HUES48 (cell line): Measurements from ENCODE around the gene PTGER2.

ENCODE experiments used
- H3K27ac ChIP-seq: one replicate; pipeline ENCODE4 v1.7.0; 2013; ENCODE audit warnings: low read depth, low read length, inconsistent platforms
- H3K27me3 ChIP-seq: 2 replicates; pipeline ENCODE4 v1.6.1; 2013; ENCODE audit warnings: mild to moderate bottlenecking, low read length; ENCODE audit not compliant: control insufficient read depth, insufficient read depth
- H3K36me3 ChIP-seq: 2 replicates; pipeline ENCODE4 v1.6.1; 2013; ENCODE audit warnings: low read length; ENCODE audit not compliant: control insufficient read depth, insufficient read depth
- H3K4me1 ChIP-seq: 2 replicates; pipeline ENCODE4 v1.6.1; 2013; ENCODE audit warnings: mild to moderate bottlenecking, low read length; ENCODE audit not compliant: control insufficient read depth, insufficient read depth
- H3K4me3 ChIP-seq: 2 replicates; pipeline ENCODE4 v1.5.1; 2013; ENCODE audit warnings: mild to moderate bottlenecking, low read depth, low read length
- H3K9ac ChIP-seq: 2 replicates; pipeline ENCODE4 v1.6.1; 2013; ENCODE audit warnings: mild to moderate bottlenecking, low read depth, low read length, moderate library complexity
- H3K9me3 ChIP-seq: 2 replicates; pipeline ENCODE4 v1.6.1; 2013; ENCODE audit warnings: low read length; ENCODE audit not compliant: control insufficient read depth, insufficient read depth

Gene PTGER2

GRCh38 chr14:52325126-52325525, 11.0 kb downstream of the PTGER2 start:
- Histone ChIP-seq H3K4me1 (no peaks in the 10 kb centered on the region), H3K9ac (no peak overlapping the region), H3K4me3 (no peak overlapping the region), H3K36me3 (no peaks in the 10 kb centered on the region), H3K9me3 (peaks cover 10% of the 10 kb centered on the region; the same call in 1 of the 2 replicates), H3K27me3 (no peaks in the 10 kb centered on the region), H3K27ac (no peak overlapping the region)

- no peak overlapping the region for H3K4me3 ChIP-seq
- H3K27ac ChIP-seq = no peak overlapping the region
- no peaks in the 10 kb centered on the region for H3K4me1 ChIP-seq
- H3K9ac ChIP-seq = no peak overlapping the region
- H3K27me3 ChIP-seq = no peaks in the 10 kb centered on the region
- peaks cover 10% of the 10 kb centered on the region; the same call in 1 of the 2 replicates for H3K9me3 ChIP-seq
- no peaks in the 10 kb centered on the region for H3K36me3 ChIP-seq
Measured at GRCh38 chr14:52325630-52326029, 11.5 kb downstream of the PTGER2 start.

GRCh38 chr14:52327374-52328226, 13.5 kb downstream of the PTGER2 start:
- H3K9ac ChIP-seq = no peak overlapping the region
- no peaks in the 10 kb centered on the region for H3K36me3 ChIP-seq
- no peaks in the 10 kb centered on the region for H3K4me1 ChIP-seq
- H3K9me3 ChIP-seq = no peaks in the 10 kb centered on the region; the same call in 1 of the 2 replicates
- H3K27ac ChIP-seq = no peak overlapping the region
- no peaks in the 10 kb centered on the region for H3K27me3 ChIP-seq
- no peak overlapping the region for H3K4me3 ChIP-seq

GRCh38 chr14:52328276-52328675, 14.2 kb downstream of the PTGER2 start:
- no peaks in the 10 kb centered on the region for H3K4me1 ChIP-seq
- H3K36me3 ChIP-seq = no peaks in the 10 kb centered on the region

GRCh38 chr14:52329678-52330369, 15.7 kb downstream of the PTGER2 start:
- Histone ChIP-seq H3K4me1 (no peaks in the 10 kb centered on the region), H3K4me3 (no peak overlapping the region), H3K27me3 (no peaks in the 10 kb centered on the region), H3K36me3 (no peaks in the 10 kb centered on the region), H3K9ac (no peak overlapping the region), H3K27ac (no peak overlapping the region), H3K9me3 (no peaks in the 10 kb centered on the region)

More at GRCh38 chr14:52328276-52328675, 14.2 kb downstream of the PTGER2 start:
- Histone ChIP-seq H3K9me3 (no peaks in the 10 kb centered on the region; the same call in 1 of the 2 replicates), H3K27me3 (no peaks in the 10 kb centered on the region), H3K9ac (no peak overlapping the region), H3K27ac (no peak overlapping the region), H3K4me3 (no peak overlapping the region)

- Histone ChIP-seq H3K27ac (no peak overlapping the region), H3K9ac (no peak overlapping the region)
Measured at GRCh38 chr14:52332269-52332668, 18.2 kb downstream of the PTGER2 start.

GRCh38 chr14:52333108-52333507, 19.0 kb downstream of the PTGER2 start:
- Histone ChIP-seq H3K27ac (no peak overlapping the region), H3K36me3 (no peaks in the 10 kb centered on the region), H3K4me3 (no peak overlapping the region), H3K9me3 (no peaks in the 10 kb centered on the region), H3K9ac (no peak overlapping the region), H3K27me3 (no peaks in the 10 kb centered on the region), H3K4me1 (no peaks in the 10 kb centered on the region)

More at GRCh38 chr14:52332269-52332668, 18.2 kb downstream of the PTGER2 start:
- Histone ChIP-seq H3K27me3 (no peaks in the 10 kb centered on the region), H3K4me1 (no peaks in the 10 kb centered on the region), H3K9me3 (no peaks in the 10 kb centered on the region), H3K4me3 (no peak overlapping the region), H3K36me3 (no peaks in the 10 kb centered on the region)

GRCh38 chr14:52333823-52334657, 19.9 kb downstream of the PTGER2 start:
- Histone ChIP-seq H3K27ac (no peak overlapping the region), H3K4me3 (no peak overlapping the region), H3K9me3 (no peaks in the 10 kb centered on the region), H3K4me1 (no peaks in the 10 kb centered on the region), H3K27me3 (no peaks in the 10 kb centered on the region), H3K9ac (no peak overlapping the region), H3K36me3 (no peaks in the 10 kb centered on the region)

GRCh38 chr14:52336241-52336640, 22.1 kb downstream of the PTGER2 start:
- Histone ChIP-seq H3K9me3 (no peaks in the 10 kb centered on the region), H3K4me1 (no peaks in the 10 kb centered on the region), H3K9ac (no peak overlapping the region), H3K4me3 (no peak overlapping the region), H3K27me3 (no peaks in the 10 kb centered on the region), H3K36me3 (no peaks in the 10 kb centered on the region), H3K27ac (no peak overlapping the region)

- H3K4me1 ChIP-seq = no peaks in the 10 kb centered on the region
- H3K36me3 ChIP-seq = no peaks in the 10 kb centered on the region
- H3K4me3 ChIP-seq = no peak overlapping the region
- no peak overlapping the region for H3K27ac ChIP-seq
- H3K9me3 ChIP-seq = no peaks in the 10 kb centered on the region
- no peaks in the 10 kb centered on the region for H3K27me3 ChIP-seq
- no peak overlapping the region for H3K9ac ChIP-seq
Measured at GRCh38 chr14:52338051-52338681, 24.1 kb downstream of the PTGER2 start.
